Spleen (tissue), 11 donors: ENCODE results near the gene FAM9C. TPM values are rescaled to one million over a fixed set of nuclear protein-coding genes. Genes with fewer than 3 reads are reported as not detected.

Source experiments
- DNase-seq: peaks from one replicate; pipeline ENCODE4 v3.0.0-alpha.2; 2020
- H3K27ac ChIP-seq, 8 donors: fragments of 200-600 bp; sonication (generic) in 7 of 8; 1 replicate in 4 of 8; 2 replicates in 4 of 8; pipeline versions ENCODE4 v1.5.0 to v1.8.0; 2016 to 2021; ENCODE audit warnings: inconsistent platforms in 4 of 8, mild to moderate bottlenecking in 4 of 8, moderate library complexity in 1 of 8
- H3K27me3 ChIP-seq, 7 donors: fragments of 200-600 bp; sonication (generic) in 6 of 7; replicated peaks in 1 of 7; 1 replicate in 4 of 7; 2 replicates in 3 of 7; pipeline versions ENCODE4 v1.5.0 to v1.8.0; 2016 to 2021; ENCODE audit warnings: inconsistent platforms in 3 of 7, mild to moderate bottlenecking in 1 of 7
- H3K36me3 ChIP-seq, 6 donors: fragments of 200-600 bp; sonication (generic) in 5 of 6; 1 replicate in 4 of 6; 2 replicates in 2 of 6; pipeline versions ENCODE4 v1.5.0 to v1.8.0; 2016 to 2021; ENCODE audit warnings: inconsistent platforms in 2 of 6
- H3K4me1 ChIP-seq, 6 donors: fragments of 200-600 bp; sonication (generic) in 5 of 6; 1 replicate in 3 of 6; 2 replicates in 3 of 6; pipeline versions ENCODE4 v1.5.0 to v1.8.0; 2016 to 2021; ENCODE audit warnings: inconsistent platforms in 3 of 6
- H3K4me3 ChIP-seq, 8 donors: fragments of 200-600 bp; sonication (generic) in 7 of 8; 1 replicate in 4 of 8; 2 replicates in 4 of 8; pipeline versions ENCODE4 v1.5.0 to v1.8.0; 2016 to 2021; ENCODE audit warnings: inconsistent platforms in 4 of 8, mild to moderate bottlenecking in 4 of 8, moderate library complexity in 2 of 8
- H3K9me3 ChIP-seq, 8 donors: fragments of 200-600 bp; sonication (generic) in 7 of 8; 1 replicate in 4 of 8; 2 replicates in 4 of 8; pipeline versions ENCODE4 v1.5.0 to v1.8.0; 2016 to 2021; ENCODE audit warnings: inconsistent platforms in 4 of 8
- CTCF ChIP-seq, 11 experiments: fragments of 200-600 bp in 7 of 11; fragments of 450-650 bp in 4 of 11; sonication (generic) in 4 of 11; IDR thresholded peaks in 8 of 11; conservative IDR thresholded peaks in 3 of 11; 1 replicate in 7 of 11; 2 replicates in 4 of 11; pipeline versions ENCODE4 v1.4.0 to v1.8.0; 2016 to 2021; ENCODE audit warnings: antibody characterized with exemption in 11 of 11, inconsistent platforms in 4 of 11, mild to moderate bottlenecking in 1 of 11
- POLR2A ChIP-seq, 3 donors: fragments of 450-650 bp; IDR thresholded peaks; one replicate each; pipeline ENCODE4 v1.5.1; 2017; ENCODE audit warnings: antibody characterized with exemption in 3 of 3, mild to moderate bottlenecking in 1 of 3
- POLR2AphosphoS5 ChIP-seq, 3 donors: sonication (generic); formaldehyde crosslinking; IDR thresholded peaks; one replicate each; pipeline ENCODE4 v1.5.1; 2017; ENCODE audit warnings: antibody characterized with exemption in 3 of 3
- WGBS, 5 donors: extraction: QIAGEN DNeasy Blood & Tissue Kit in 3 of 5; methylation state at CpG; one replicate each; pipeline versions ENCODE4 v1.1.5 to v1.1.7; 2013 to 2018; 5-methylcytosine and 5-hydroxymethylcytosine counted together
- intact Hi-C: fragments of 100-400 bp; cut with DNase I; formaldehyde crosslinking; loops from one replicate; pipeline ENCODE4 v1.15.0; 2023; ENCODE audit warnings: low total_unique reads
- polyA plus RNA-seq, 3 donors: library from polyadenylated mRNA; stranded (reverse); fragments of 200-250 nt; gene quantifications; one replicate each; pipeline ENCODE4 v1.2.1, GENCODE V29; 2013
- total RNA-seq, 7 donors: library from RNA; depleted of rRNA in 3 of 7; stranded (reverse); fragments of >200 nt in 3 of 7; fragmentation: NEBNext Ultra II Directional in 4 of 7; extraction: Animal tissue kit (Norgen Biotek cat#: 25700) in 4 of 7; gene quantifications; one replicate each; pipeline versions ENCODE4 v1.1.0 to v1.2.1, GENCODE V29; 2016 to 2021
- donor health status: healthy with polysubstance abuse.
- donor health status: DM: no; HTN: no; CAD: no; lungs with moderate emphysema.
- donor health status: DM: no; HTN: no; CAD: no.
- donor health status: Bipolar disorder and iron deficiency.
- donor health status: healthy.
- donor health status: DM: no; HTN: no; CAD: no.
- donor health status: DM: yes; HTN: yes; CAD: no.

The FAM9C gene
- total and polyA plus RNA-seq, 10 donors = 0.09 to 56.0 (median 10.5) TPM; not detected in 3

GRCh38 chrX:12992544-12993118 lies 51.8 kb downstream of the FAM9C start:
- H3K36me3 ChIP-seq = no peaks in the 10 kb centered on the region
- H3K4me1 ChIP-seq = peaks cover 2 to 26% (median 4%) of the 10 kb centered on the region in 6 donors
- no peak overlapping the region for H3K4me3 ChIP-seq
- 76 to 84% (median 80%) methylated on average over 4 of the region's 4 CpGs for WGBS, 5 donors
- TF ChIP-seq CTCF (IDR thresholded peaks at IDR 0.05 in 8 of 11, conservative IDR thresholded peaks at IDR 0.05 in 3 of 11) = no peak
- no peak for TF ChIP-seq POLR2AphosphoS5 (IDR thresholded peaks at IDR 0.05)
- no peak for TF ChIP-seq POLR2A (IDR thresholded peaks at IDR 0.05)
- intact Hi-C loops = no loop called here
- DNase-seq = no peak
- H3K27ac ChIP-seq = peak overlapping the region in 1 of 8 donors; percentile 4
- no peaks in the 10 kb centered on the region for H3K9me3 ChIP-seq
- H3K27me3 ChIP-seq = peaks cover 0 to 3% (median 0%) of the 10 kb centered on the region in 7 donors

- Histone ChIP-seq H3K4me3 (no peak overlapping the region), H3K4me1 (peaks cover 0 to 21% (median 0%) of the 10 kb centered on the region in 6 donors), H3K36me3 (no peaks in the 10 kb centered on the region), H3K27ac (no peak overlapping the region), H3K27me3 (peaks cover 0 to 3% (median 0%) of the 10 kb centered on the region in 7 donors), H3K9me3 (no peaks in the 10 kb centered on the region)
- no peak for TF ChIP-seq POLR2A (IDR thresholded peaks at IDR 0.05)
- TF ChIP-seq CTCF (IDR thresholded peaks at IDR 0.05 in 8 of 11, conservative IDR thresholded peaks at IDR 0.05 in 3 of 11) = no peak
- TF ChIP-seq POLR2AphosphoS5 (IDR thresholded peaks at IDR 0.05) = no peak
- 86 to 91% (median 87%) methylated on average over 3 of the region's 3 CpGs for WGBS, 5 donors
- intact Hi-C loops = no loop called here
- DNase-seq = no peak
Measured at GRCh38 chrX:12991575-12991974, 52.8 kb downstream of the FAM9C start.

GRCh38 chrX:12989461-12989860 lies 55.0 kb downstream of the FAM9C start:
- 76 to 84% (median 81%) methylated on average over 3 of the region's 3 CpGs for WGBS, 5 donors
- Histone ChIP-seq H3K36me3 (no peaks in the 10 kb centered on the region), H3K4me1 (peaks cover 4 to 35% (median 7%) of the 10 kb centered on the region in 6 donors), H3K27me3 (no peaks in the 10 kb centered on the region), H3K27ac (peak overlapping the region in 1 of 8 donors; percentile 18), H3K4me3 (no peak overlapping the region), H3K9me3 (peaks cover 0 to 5% (median 0%) of the 10 kb centered on the region in 8 donors)
- TF ChIP-seq CTCF (IDR thresholded peaks at IDR 0.05 in 8 of 11, conservative IDR thresholded peaks at IDR 0.05 in 3 of 11) (no peak), POLR2AphosphoS5 (IDR thresholded peaks at IDR 0.05) (no peak), POLR2A (IDR thresholded peaks at IDR 0.05) (no peak)
- no peak for DNase-seq
- intact Hi-C loops = loop anchor here (10.0 kb wide), 1 partner anchor 95 kb away; no protein-coding TSS in a partner anchor

- Histone ChIP-seq H3K4me3 (no peak overlapping the region), H3K27ac (no peak overlapping the region), H3K36me3 (no peaks in the 10 kb centered on the region), H3K4me1 (peaks cover 4 to 41% (median 12%) of the 10 kb centered on the region in 6 donors), H3K27me3 (no peaks in the 10 kb centered on the region), H3K9me3 (peaks cover 0 to 5% (median 0%) of the 10 kb centered on the region in 8 donors)
- TF ChIP-seq POLR2A (IDR thresholded peaks at IDR 0.05) (no peak), CTCF (IDR thresholded peaks at IDR 0.05 in 8 of 11, conservative IDR thresholded peaks at IDR 0.05 in 3 of 11) (no peak), POLR2AphosphoS5 (IDR thresholded peaks at IDR 0.05) (no peak)
- WGBS, 5 donors = 82 to 89% (median 86%) methylated on average over 7 of the region's 7 CpGs
- intact Hi-C loops = loop anchor here (10.0 kb wide), 1 partner anchor 96 kb away; no protein-coding TSS in a partner anchor
- no peak for DNase-seq
Measured at GRCh38 chrX:12988797-12989196, 55.6 kb downstream of the FAM9C start.
